ENCODE measurements around the gene SACS.
"Not testable (repeated sequence)": the region's sequence is repeated elsewhere in the genome, so short reads cannot be mapped to it uniquely, and the experiment has no call there.

SACS gene

GRCh38 chr13:23320926-23321534, 112.5 kb downstream of the SACS start:
- peaks cover 6 to 8% of the 10 kb centered on the region in 2 donors for H3K4me1 ChIP-seq (ENCODE audit: control insufficient read depth in 2 of 2, insufficient read depth in 1 of 2, low read depth in 1 of 2, low read length in 2 of 2)
- H3K79me1 ChIP-seq (ENCODE audit: low read depth, low read length), result no peaks in the 10 kb centered on the region
- no peak overlapping the region for H2BK15ac ChIP-seq (ENCODE audit: low read length)
- no peak overlapping the region for H4K91ac ChIP-seq (ENCODE audit: low read depth, low read length, poor library complexity)
- H4K8ac ChIP-seq (ENCODE audit: low read depth, low read length), result no peak overlapping the region
- H3K9me3 ChIP-seq (replicated peaks in 1 of 2; ENCODE audit: control insufficient read depth in 2 of 2, insufficient read depth in 1 of 2, low read depth in 1 of 2, low read length in 2 of 2), result no peaks in the 10 kb centered on the region
- no peak overlapping the region for H3K4ac ChIP-seq (ENCODE audit: low read length)
- H3K27me3 ChIP-seq (ENCODE audit: control insufficient read depth in 3 of 3, insufficient read depth in 3 of 3, low read depth in 1 of 3, low read length in 3 of 3), result no peaks in the 10 kb centered on the region
- no peak overlapping the region for H2BK5ac ChIP-seq (ENCODE audit: low read length)
- no peak overlapping the region for H2BK120ac ChIP-seq (ENCODE audit: low read depth, low read length)
- no CpG with 5 or more reads among the region's 4 CpGs for WGBS, 2 donors (ENCODE audit: extremely low coverage in 2 of 2, insufficient read length in 2 of 2, insufficient replicate concordance in 1 of 2)
- H2AK5ac ChIP-seq (ENCODE audit: low read depth, low read length), result no peak overlapping the region
- no peak overlapping the region for H3K4me3 ChIP-seq (ENCODE audit: low read length in 2 of 2)
- H3K4me2 ChIP-seq (ENCODE audit: insufficient read depth, low read length, poor library complexity, severe bottlenecking), result no peak overlapping the region
- H3K9ac ChIP-seq (ENCODE audit: low read depth, low read length, poor library complexity), result no peak overlapping the region
- H3K27ac ChIP-seq (replicated peaks; ENCODE audit: low read length), result no peak overlapping the region
- DNase-seq (ENCODE audit: low spot score), result no peak
- no peak overlapping the region for H3K23ac ChIP-seq (ENCODE audit: low read depth, low read length, poor library complexity)
- no peak overlapping the region for H2BK12ac ChIP-seq (ENCODE audit: low read length)
- no peak overlapping the region for H2AFZ ChIP-seq (ENCODE audit: low read length)
- no peaks in the 10 kb centered on the region for H3K36me3 ChIP-seq (replicated peaks in 1 of 2; ENCODE audit: control insufficient read depth in 2 of 2, insufficient read depth in 2 of 2, low read length in 2 of 2)
- H3K18ac ChIP-seq (ENCODE audit: low read length), result no peak overlapping the region
- no peak overlapping the region for H3K14ac ChIP-seq (ENCODE audit: low read length)

GRCh38 chr13:23319883-23320224, 113.6 kb downstream of the SACS start:
- no peak overlapping the region for H3K4me3 ChIP-seq (ENCODE audit: low read length in 2 of 2)
- no peaks in the 10 kb centered on the region for H3K27me3 ChIP-seq (ENCODE audit: control insufficient read depth in 3 of 3, insufficient read depth in 3 of 3, low read depth in 1 of 3, low read length in 3 of 3)
- H2BK120ac ChIP-seq (ENCODE audit: low read depth, low read length), result no peak overlapping the region
- no peak overlapping the region for H3K9ac ChIP-seq (ENCODE audit: low read depth, low read length, poor library complexity)
- H3K18ac ChIP-seq (ENCODE audit: low read length), result no peak overlapping the region
- no peaks in the 10 kb centered on the region for H3K79me1 ChIP-seq (ENCODE audit: low read depth, low read length)
- no peak overlapping the region for H4K8ac ChIP-seq (ENCODE audit: low read depth, low read length)
- H2BK12ac ChIP-seq (ENCODE audit: low read length), result no peak overlapping the region
- no CpG with 5 or more reads among the region's 3 CpGs for WGBS, 2 donors (ENCODE audit: extremely low coverage in 2 of 2, insufficient read length in 2 of 2, insufficient replicate concordance in 1 of 2)
- H2AFZ ChIP-seq (ENCODE audit: low read length), result peak overlapping the region; percentile 59
- H3K4ac ChIP-seq (ENCODE audit: low read length), result no peak overlapping the region
- H2BK15ac ChIP-seq (ENCODE audit: low read length), result no peak overlapping the region
- H2AK5ac ChIP-seq (ENCODE audit: low read depth, low read length), result no peak overlapping the region
- peaks cover 6 to 8% of the 10 kb centered on the region in 2 donors for H3K4me1 ChIP-seq (ENCODE audit: control insufficient read depth in 2 of 2, insufficient read depth in 1 of 2, low read depth in 1 of 2, low read length in 2 of 2)
- H3K23ac ChIP-seq (ENCODE audit: low read depth, low read length, poor library complexity), result no peak overlapping the region
- H3K14ac ChIP-seq (ENCODE audit: low read length), result no peak overlapping the region
- H4K91ac ChIP-seq (ENCODE audit: low read depth, low read length, poor library complexity), result no peak overlapping the region
- H3K36me3 ChIP-seq (replicated peaks in 1 of 2; ENCODE audit: control insufficient read depth in 2 of 2, insufficient read depth in 2 of 2, low read length in 2 of 2), result no peaks in the 10 kb centered on the region
- no peaks in the 10 kb centered on the region for H3K9me3 ChIP-seq (replicated peaks in 1 of 2; ENCODE audit: control insufficient read depth in 2 of 2, insufficient read depth in 1 of 2, low read depth in 1 of 2, low read length in 2 of 2)
- no peak overlapping the region for H3K4me2 ChIP-seq (ENCODE audit: insufficient read depth, low read length, poor library complexity, severe bottlenecking)
- H3K27ac ChIP-seq (replicated peaks; ENCODE audit: low read length), result no peak overlapping the region
- H2BK5ac ChIP-seq (ENCODE audit: low read length), result no peak overlapping the region
- no peak for DNase-seq (ENCODE audit: low spot score)

GRCh38 chr13:23314837-23315236, 118.7 kb downstream of the SACS start:
- H3K27me3 ChIP-seq (ENCODE audit: control insufficient read depth in 3 of 3, insufficient read depth in 3 of 3, low read depth in 1 of 3, low read length in 3 of 3); H3K14ac ChIP-seq (ENCODE audit: low read length); H2BK15ac ChIP-seq (ENCODE audit: low read length); H3K18ac ChIP-seq (ENCODE audit: low read length); H3K4me2 ChIP-seq (ENCODE audit: insufficient read depth, low read length, poor library complexity, severe bottlenecking); H2BK5ac ChIP-seq (ENCODE audit: low read length); H2BK12ac ChIP-seq (ENCODE audit: low read length); H3K4me1 ChIP-seq (ENCODE audit: control insufficient read depth in 2 of 2, insufficient read depth in 1 of 2, low read depth in 1 of 2, low read length in 2 of 2); H3K79me1 ChIP-seq (ENCODE audit: low read depth, low read length); H3K4me3 ChIP-seq (ENCODE audit: low read length in 2 of 2); H2AFZ ChIP-seq (ENCODE audit: low read length); H3K9me3 ChIP-seq (replicated peaks in 1 of 2; ENCODE audit: control insufficient read depth in 2 of 2, insufficient read depth in 1 of 2, low read depth in 1 of 2, low read length in 2 of 2); H3K4ac ChIP-seq (ENCODE audit: low read length); H2BK120ac ChIP-seq (ENCODE audit: low read depth, low read length); H3K23ac ChIP-seq (ENCODE audit: low read depth, low read length, poor library complexity); H4K91ac ChIP-seq (ENCODE audit: low read depth, low read length, poor library complexity); H3K36me3 ChIP-seq (replicated peaks in 1 of 2; ENCODE audit: control insufficient read depth in 2 of 2, insufficient read depth in 2 of 2, low read length in 2 of 2); H3K9ac ChIP-seq (ENCODE audit: low read depth, low read length, poor library complexity); DNase-seq (ENCODE audit: low spot score); H4K8ac ChIP-seq (ENCODE audit: low read depth, low read length); H3K27ac ChIP-seq (replicated peaks; ENCODE audit: low read length); H2AK5ac ChIP-seq (ENCODE audit: low read depth, low read length): not testable (repeated sequence)
- WGBS, 2 donors (ENCODE audit: extremely low coverage in 2 of 2, insufficient read length in 2 of 2, insufficient replicate concordance in 1 of 2), result no CpG with 5 or more reads among the region's 6 CpGs

GRCh38 chr13:23292586-23292985, 140.9 kb downstream of the SACS start:
- no peak overlapping the region for H3K9ac ChIP-seq (ENCODE audit: low read depth, low read length, poor library complexity)
- DNase-seq (ENCODE audit: low spot score), result no peak

More at GRCh38 chr13:23292586-23292985, 140.9 kb downstream of the SACS start:
- Histone ChIP-seq H3K27me3 (ENCODE audit: control insufficient read depth in 3 of 3, insufficient read depth in 3 of 3, low read depth in 1 of 3, low read length in 3 of 3) (no peaks in the 10 kb centered on the region), H2BK5ac (ENCODE audit: low read length) (no peak overlapping the region), H3K14ac (ENCODE audit: low read length) (no peak overlapping the region), H3K27ac (replicated peaks; ENCODE audit: low read length) (no peak overlapping the region), H3K4me2 (ENCODE audit: insufficient read depth, low read length, poor library complexity, severe bottlenecking) (no peak overlapping the region), H3K36me3 (replicated peaks in 1 of 2; ENCODE audit: control insufficient read depth in 2 of 2, insufficient read depth in 2 of 2, low read length in 2 of 2) (no peaks in the 10 kb centered on the region), H3K4me1 (ENCODE audit: control insufficient read depth in 2 of 2, insufficient read depth in 1 of 2, low read depth in 1 of 2, low read length in 2 of 2) (peaks cover 0 to 2% of the 10 kb centered on the region in 2 donors), H2BK15ac (ENCODE audit: low read length) (no peak overlapping the region), H2BK12ac (ENCODE audit: low read length) (no peak overlapping the region), H2BK120ac (ENCODE audit: low read depth, low read length) (no peak overlapping the region), H3K9me3 (replicated peaks in 1 of 2; ENCODE audit: control insufficient read depth in 2 of 2, insufficient read depth in 1 of 2, low read depth in 1 of 2, low read length in 2 of 2) (no peaks in the 10 kb centered on the region), H3K18ac (ENCODE audit: low read length) (no peak overlapping the region), H2AK5ac (ENCODE audit: low read depth, low read length) (no peak overlapping the region), H3K4ac (ENCODE audit: low read length) (no peak overlapping the region), H2AFZ (ENCODE audit: low read length) (no peak overlapping the region), H3K23ac (ENCODE audit: low read depth, low read length, poor library complexity) (no peak overlapping the region), H3K79me1 (ENCODE audit: low read depth, low read length) (no peaks in the 10 kb centered on the region), H3K4me3 (ENCODE audit: low read length in 2 of 2) (no peak overlapping the region), H4K91ac (ENCODE audit: low read depth, low read length, poor library complexity) (no peak overlapping the region), H4K8ac (ENCODE audit: low read depth, low read length) (no peak overlapping the region)
- no CpG with 5 or more reads among the region's 1 CpG for WGBS, 2 donors (ENCODE audit: extremely low coverage in 2 of 2, insufficient read length in 2 of 2, insufficient replicate concordance in 1 of 2)

All from neuronal stem cell (in vitro differentiated cells).